GM12875 (cell line): ENCODE data around the gene MMGT1.
"Not testable (repeated sequence)": the region's sequence is repeated elsewhere in the genome, so short reads cannot be mapped to it uniquely, and the experiment has no call there.

ENCODE experiments used
- H3K4me3 ChIP-seq: one replicate; pipeline ENCODE4 v1.5.1; 2011; ENCODE audit warnings: low read depth, low read length, control low read depth
- CTCF ChIP-seq: IDR thresholded peaks from 2 replicates; pipeline ENCODE4 v1.5.1; 2011; ENCODE audit warnings: low read depth, mild to moderate bottlenecking, control low read depth, inconsistent platforms, low read length, moderate library complexity, borderline replicate concordance; ENCODE audit not compliant: insufficient read depth

MMGT1 gene

GRCh38 chrX:135931644-135932487 is 41.9 kb downstream of the MMGT1 start:
- peak; percentile 84 for TF ChIP-seq CTCF
- no peak overlapping the region for H3K4me3 ChIP-seq

GRCh38 chrX:135927897-135928296 is 45.9 kb downstream of the MMGT1 start:
- no peak overlapping the region for H3K4me3 ChIP-seq
- TF ChIP-seq CTCF: no peak

GRCh38 chrX:135923353-135923752 is 50.4 kb downstream of the MMGT1 start:
- no peak for TF ChIP-seq CTCF
- no peak overlapping the region for H3K4me3 ChIP-seq

GRCh38 chrX:135920516-135920915 is 53.3 kb downstream of the MMGT1 start:
- H3K4me3 ChIP-seq: not testable (repeated sequence)

- no peak for TF ChIP-seq CTCF
- no peak overlapping the region for H3K4me3 ChIP-seq
Observed at GRCh38 chrX:135914404-135914803, 59.4 kb downstream of the MMGT1 start.
